Measurements from ENCODE around the gene CSTPP1. TPM values are rescaled to one million over a fixed set of nuclear protein-coding genes. Genes with fewer than 3 reads are reported as not detected.
A peak's percentile ranks its signal among the peaks of the same experiment; 100 is the strongest.
"Not testable (repeated sequence)": the region's sequence is repeated elsewhere in the genome, so short reads cannot be mapped to it uniquely, and the experiment has no call there.

CSTPP1 gene
- total RNA-seq, 1 donor from 2014 or later, result 6.6 TPM

- no peak for DNase-seq (ENCODE audit: low read depth)
- Histone ChIP-seq H3K4me3 (ENCODE audit: low read depth, low read length) (no peak overlapping the region), H3K27me3 (ENCODE audit: control insufficient read depth, insufficient read depth, low read length) (no peaks in the 10 kb centered on the region), H3K36me3 (ENCODE audit: control insufficient read depth, insufficient read depth, low read length) (no peaks in the 10 kb centered on the region)
- TF ChIP-seq, protein P1, sequence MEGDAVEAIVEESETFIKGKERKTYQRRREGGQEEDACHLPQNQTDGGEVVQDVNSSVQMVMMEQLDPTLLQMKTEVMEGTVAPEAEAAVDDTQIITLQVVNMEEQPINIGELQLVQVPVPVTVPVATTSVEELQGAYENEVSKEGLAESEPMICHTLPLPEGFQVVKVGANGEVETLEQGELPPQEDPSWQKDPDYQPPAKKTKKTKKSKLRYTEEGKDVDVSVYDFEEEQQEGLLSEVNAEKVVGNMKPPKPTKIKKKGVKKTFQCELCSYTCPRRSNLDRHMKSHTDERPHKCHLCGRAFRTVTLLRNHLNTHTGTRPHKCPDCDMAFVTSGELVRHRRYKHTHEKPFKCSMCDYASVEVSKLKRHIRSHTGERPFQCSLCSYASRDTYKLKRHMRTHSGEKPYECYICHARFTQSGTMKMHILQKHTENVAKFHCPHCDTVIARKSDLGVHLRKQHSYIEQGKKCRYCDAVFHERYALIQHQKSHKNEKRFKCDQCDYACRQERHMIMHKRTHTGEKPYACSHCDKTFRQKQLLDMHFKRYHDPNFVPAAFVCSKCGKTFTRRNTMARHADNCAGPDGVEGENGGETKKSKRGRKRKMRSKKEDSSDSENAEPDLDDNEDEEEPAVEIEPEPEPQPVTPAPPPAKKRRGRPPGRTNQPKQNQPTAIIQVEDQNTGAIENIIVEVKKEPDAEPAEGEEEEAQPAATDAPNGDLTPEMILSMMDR (IDR thresholded peaks at IDR 0.05; ENCODE audit: insufficient read depth, low read length, severe bottlenecking), result no peak
- FAIRE-seq, result no peak
Measured at GRCh38 chr11:47109727-47110246, 173.2 kb downstream of the CSTPP1 start.

- Histone ChIP-seq H3K4me3 (ENCODE audit: low read depth, low read length) (no peak overlapping the region), H3K36me3 (ENCODE audit: control insufficient read depth, insufficient read depth, low read length) (no peaks in the 10 kb centered on the region), H3K27me3 (ENCODE audit: control insufficient read depth, insufficient read depth, low read length) (no peaks in the 10 kb centered on the region)
- TF ChIP-seq, protein P1 (IDR thresholded peaks at IDR 0.05; ENCODE audit: insufficient read depth, low read length, severe bottlenecking), result no peak
- no peak for FAIRE-seq
- no peak for DNase-seq (ENCODE audit: low read depth)
Measured at GRCh38 chr11:47111318-47111804, 174.8 kb downstream of the CSTPP1 start.

DNA sequence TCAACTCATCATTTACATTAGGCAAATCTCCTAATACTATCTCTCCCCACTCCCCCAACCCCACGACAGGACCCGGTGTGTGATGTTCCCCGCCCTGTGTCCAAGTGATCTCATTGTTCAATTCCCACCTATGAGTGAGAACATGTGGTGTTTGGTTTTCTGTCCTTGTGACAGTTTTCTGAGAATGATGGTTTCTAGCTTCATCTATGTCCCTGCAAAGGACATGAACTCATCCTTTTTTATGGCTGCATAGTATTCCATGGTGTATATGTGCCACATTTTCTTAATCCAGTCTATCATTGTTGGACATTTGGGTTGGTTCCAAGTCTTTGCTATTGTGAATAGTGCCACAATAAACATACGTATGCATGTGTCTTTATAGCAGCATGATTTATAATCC is 176.4 kb downstream of the CSTPP1 start:
- not testable (repeated sequence) for FAIRE-seq; H3K27me3 ChIP-seq (ENCODE audit: control insufficient read depth, insufficient read depth, low read length); H3K4me3 ChIP-seq (ENCODE audit: low read depth, low read length); DNase-seq (ENCODE audit: low read depth); H3K36me3 ChIP-seq (ENCODE audit: control insufficient read depth, insufficient read depth, low read length)

DNA sequence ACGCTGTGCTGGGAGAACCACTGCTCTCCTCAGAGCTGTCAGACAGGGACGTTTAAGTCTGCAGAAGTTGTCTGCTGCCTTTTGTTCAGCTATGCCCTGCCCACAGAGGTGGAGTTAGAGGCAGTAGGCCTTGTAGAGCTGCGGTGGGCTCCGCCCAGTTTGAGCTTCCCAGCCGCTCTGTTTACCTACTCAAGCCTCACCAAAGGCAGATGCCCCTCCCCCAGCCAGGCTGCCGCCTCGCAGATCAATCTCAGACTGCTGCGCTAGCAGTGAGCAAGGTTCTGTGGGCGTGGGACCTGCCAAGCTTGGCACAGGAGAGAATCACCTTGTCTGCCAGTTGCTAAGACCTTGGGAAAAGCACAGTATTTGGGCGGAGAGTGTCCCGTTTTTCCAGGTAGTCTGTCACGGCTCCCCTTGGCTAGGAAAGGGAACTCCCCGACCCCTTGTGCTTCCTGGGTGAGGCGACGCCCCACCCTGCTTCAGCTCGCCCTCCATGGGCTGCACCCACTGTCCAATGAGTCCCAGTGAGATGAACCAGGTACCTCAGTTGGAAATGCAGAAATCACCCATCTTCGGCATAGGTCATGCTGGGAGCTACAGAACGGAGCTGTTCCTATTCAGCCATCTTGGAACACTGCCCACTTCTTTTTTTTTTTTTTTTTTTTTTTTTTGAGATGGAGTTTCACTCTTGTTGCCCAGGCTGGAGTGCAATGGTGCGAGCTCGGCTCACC is 182.6 kb downstream of the CSTPP1 start:
- peak overlapping the region; percentile 27 for H3K4me3 ChIP-seq (ENCODE audit: low read depth, low read length)
- peak; percentile 28 for FAIRE-seq

DNA sequence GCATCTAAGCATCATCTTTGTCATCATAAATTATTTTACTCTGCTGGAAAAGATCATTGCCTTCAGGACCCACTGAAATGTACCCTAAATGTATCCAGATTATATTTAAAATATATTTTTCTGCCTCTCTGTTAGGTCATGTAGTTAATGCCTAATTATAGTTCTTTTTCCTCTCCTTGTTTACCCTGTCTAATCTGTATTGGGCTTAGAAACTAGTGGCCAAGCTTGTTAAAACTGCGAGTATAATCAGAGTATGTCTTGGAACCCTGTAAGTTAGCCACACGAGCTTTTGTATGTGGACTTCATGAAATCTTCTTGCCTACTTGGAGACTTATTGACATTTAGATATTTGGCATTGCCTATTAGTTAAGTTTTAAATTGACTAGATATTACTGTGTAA is 184.5 kb downstream of the CSTPP1 start:
- Histone ChIP-seq H3K27me3 (ENCODE audit: control insufficient read depth, insufficient read depth, low read length) (no peaks in the 10 kb centered on the region), H3K4me3 (ENCODE audit: low read depth, low read length) (no peak overlapping the region), H3K36me3 (ENCODE audit: control insufficient read depth, insufficient read depth, low read length) (no peaks in the 10 kb centered on the region)
- FAIRE-seq (no peak), DNase-seq (ENCODE audit: low read depth) (no peak)
- TF ChIP-seq, protein P1 (IDR thresholded peaks at IDR 0.05; ENCODE audit: insufficient read depth, low read length, severe bottlenecking), result no peak

More for the DNA sequence above, 182.6 kb downstream of the CSTPP1 start:
- DNase-seq (ENCODE audit: low read depth), result peak; percentile 90
- H3K36me3 ChIP-seq (ENCODE audit: control insufficient read depth, insufficient read depth, low read length); H3K27me3 ChIP-seq (ENCODE audit: control insufficient read depth, insufficient read depth, low read length): not testable (repeated sequence)

DNA sequence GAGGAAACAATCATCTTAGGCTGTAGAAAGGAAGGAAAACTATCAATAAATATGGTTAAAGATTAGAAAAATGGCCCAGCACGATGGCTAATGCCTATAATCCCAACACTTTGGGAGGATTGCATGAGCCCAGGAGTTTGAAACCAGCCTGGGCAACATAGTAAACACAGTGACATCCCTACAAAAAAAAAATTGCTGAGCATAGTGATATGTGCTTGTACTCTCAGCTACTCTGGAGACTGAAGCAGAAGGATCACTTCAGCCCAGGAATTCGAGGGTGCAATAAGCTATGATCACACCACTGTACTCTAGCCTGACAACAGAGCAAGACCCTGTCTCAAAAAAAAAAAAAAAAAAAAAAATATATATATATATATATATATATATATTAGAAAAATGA is 185.2 kb downstream of the CSTPP1 start:
- H3K36me3 ChIP-seq (ENCODE audit: control insufficient read depth, insufficient read depth, low read length), result no peaks in the 10 kb centered on the region
- H3K4me3 ChIP-seq (ENCODE audit: low read depth, low read length), result no peak overlapping the region
- DNase-seq (ENCODE audit: low read depth) (no peak), FAIRE-seq (no peak)
- H3K27me3 ChIP-seq (ENCODE audit: control insufficient read depth, insufficient read depth, low read length), result no peaks in the 10 kb centered on the region
- TF ChIP-seq, protein P1 (IDR thresholded peaks at IDR 0.05; ENCODE audit: insufficient read depth, low read length, severe bottlenecking), result no peak
